ENCODE data around the gene USP31. TPM values are rescaled to one million over a fixed set of nuclear protein-coding genes. Genes with fewer than 3 reads are reported as not detected.
A peak's percentile ranks its signal among the peaks of the same experiment; 100 is the strongest.

The USP31 gene
- total and polyA plus RNA-seq, 2 of the 13 experiments (the other 11 are each of a cell fraction or from before 2014, with no cell fraction given), result 22.5 to 23.3 TPM

DNA sequence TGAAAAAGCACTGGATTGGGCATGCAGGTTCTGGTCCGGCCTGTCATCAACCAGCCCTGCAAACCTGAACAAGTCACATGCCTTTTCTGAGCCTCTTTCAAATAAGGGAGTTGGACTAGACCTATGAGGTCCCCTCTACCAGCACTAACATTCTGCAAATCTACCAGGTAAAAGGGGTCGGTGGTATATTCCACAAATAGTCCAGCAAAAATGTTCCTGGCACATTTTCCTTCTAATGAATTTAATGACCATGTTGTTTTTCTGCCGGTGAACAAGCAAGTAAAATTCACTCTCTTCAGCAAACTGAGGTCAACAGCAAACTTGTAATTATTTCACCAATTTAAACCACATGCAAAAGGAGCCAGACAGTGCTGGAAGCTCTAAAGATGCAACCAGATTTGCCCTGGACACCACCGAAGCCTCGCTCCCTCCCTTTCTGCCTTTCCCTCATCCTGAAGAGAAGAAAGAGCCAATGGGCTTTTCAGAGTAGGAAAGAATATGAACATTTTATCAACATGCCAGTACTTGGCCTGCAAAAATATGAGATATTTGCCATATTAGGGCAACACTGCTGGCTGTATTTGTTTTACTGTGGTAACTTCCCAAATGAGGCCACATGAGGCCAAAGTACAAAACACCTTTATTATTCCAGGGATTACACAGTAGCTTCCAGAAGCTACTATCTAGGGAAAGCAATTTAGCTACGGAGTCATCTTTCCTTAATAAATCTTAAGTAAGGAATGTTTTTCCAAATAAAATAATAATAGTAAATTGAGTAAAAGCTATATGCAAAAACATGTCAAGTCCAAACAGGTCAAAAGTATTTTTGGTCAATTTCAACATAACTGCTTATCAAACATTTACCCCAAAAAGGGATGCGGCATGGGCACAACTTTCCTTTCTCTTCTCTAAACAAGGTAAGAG is 45.0 kb downstream of the USP31 start (continued):
- TF ChIP-seq, protein P1, sequence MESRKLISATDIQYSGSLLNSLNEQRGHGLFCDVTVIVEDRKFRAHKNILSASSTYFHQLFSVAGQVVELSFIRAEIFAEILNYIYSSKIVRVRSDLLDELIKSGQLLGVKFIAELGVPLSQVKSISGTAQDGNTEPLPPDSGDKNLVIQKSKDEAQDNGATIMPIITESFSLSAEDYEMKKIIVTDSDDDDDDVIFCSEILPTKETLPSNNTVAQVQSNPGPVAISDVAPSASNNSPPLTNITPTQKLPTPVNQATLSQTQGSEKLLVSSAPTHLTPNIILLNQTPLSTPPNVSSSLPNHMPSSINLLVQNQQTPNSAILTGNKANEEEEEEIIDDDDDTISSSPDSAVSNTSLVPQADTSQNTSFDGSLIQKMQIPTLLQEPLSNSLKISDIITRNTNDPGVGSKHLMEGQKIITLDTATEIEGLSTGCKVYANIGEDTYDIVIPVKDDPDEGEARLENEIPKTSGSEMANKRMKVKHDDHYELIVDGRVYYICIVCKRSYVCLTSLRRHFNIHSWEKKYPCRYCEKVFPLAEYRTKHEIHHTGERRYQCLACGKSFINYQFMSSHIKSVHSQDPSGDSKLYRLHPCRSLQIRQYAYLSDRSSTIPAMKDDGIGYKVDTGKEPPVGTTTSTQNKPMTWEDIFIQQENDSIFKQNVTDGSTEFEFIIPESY (CRISPR knock-in tag; IDR thresholded peaks at IDR 0.05), result no peak
- TF ChIP-seq KLF16 (CRISPR knock-in tag; IDR thresholded peaks at IDR 0.05) (peak in 1 of 2 experiments; percentile 75; a peak in 1 of 4 replicates), HIVEP1 (CRISPR knock-in tag; IDR thresholded peaks at IDR 0.05) (0 out of 2 replicates have a peak, but pooled peaks have one; percentile 23), PLSCR1 (CRISPR knock-in tag; IDR thresholded peaks at IDR 0.05; ENCODE audit: borderline replicate concordance) (no peak), PLRG1 (conservative IDR thresholded peaks at IDR 0.05) (no peak), ZBTB14 (CRISPR knock-in tag; IDR thresholded peaks at IDR 0.05) (no peak), MIER3 (CRISPR knock-in tag; IDR thresholded peaks at IDR 0.05; ENCODE audit: borderline replicate concordance) (peak; percentile 90; the same call in 1 of the 2 replicates), GTF3A (CRISPR knock-in tag; conservative IDR thresholded peaks at IDR 0.05) (no peak), ELF4 (CRISPR knock-in tag; IDR thresholded peaks at IDR 0.05; ENCODE audit: borderline replicate concordance) (peak; percentile 38; the same call in 1 of the 2 replicates), ZNF510 (CRISPR knock-in tag; IDR thresholded peaks at IDR 0.05; ENCODE audit: low read depth) (0 out of 2 replicates have a peak, but pooled peaks have one; percentile 27), PCBP1 (IDR thresholded peaks at IDR 0.05; ENCODE audit: borderline replicate concordance, low read depth, low read length) (no peak), ZNF564 (CRISPR knock-in tag; IDR thresholded peaks at IDR 0.05) (no peak)
- TF ChIP-seq, protein P2, sequence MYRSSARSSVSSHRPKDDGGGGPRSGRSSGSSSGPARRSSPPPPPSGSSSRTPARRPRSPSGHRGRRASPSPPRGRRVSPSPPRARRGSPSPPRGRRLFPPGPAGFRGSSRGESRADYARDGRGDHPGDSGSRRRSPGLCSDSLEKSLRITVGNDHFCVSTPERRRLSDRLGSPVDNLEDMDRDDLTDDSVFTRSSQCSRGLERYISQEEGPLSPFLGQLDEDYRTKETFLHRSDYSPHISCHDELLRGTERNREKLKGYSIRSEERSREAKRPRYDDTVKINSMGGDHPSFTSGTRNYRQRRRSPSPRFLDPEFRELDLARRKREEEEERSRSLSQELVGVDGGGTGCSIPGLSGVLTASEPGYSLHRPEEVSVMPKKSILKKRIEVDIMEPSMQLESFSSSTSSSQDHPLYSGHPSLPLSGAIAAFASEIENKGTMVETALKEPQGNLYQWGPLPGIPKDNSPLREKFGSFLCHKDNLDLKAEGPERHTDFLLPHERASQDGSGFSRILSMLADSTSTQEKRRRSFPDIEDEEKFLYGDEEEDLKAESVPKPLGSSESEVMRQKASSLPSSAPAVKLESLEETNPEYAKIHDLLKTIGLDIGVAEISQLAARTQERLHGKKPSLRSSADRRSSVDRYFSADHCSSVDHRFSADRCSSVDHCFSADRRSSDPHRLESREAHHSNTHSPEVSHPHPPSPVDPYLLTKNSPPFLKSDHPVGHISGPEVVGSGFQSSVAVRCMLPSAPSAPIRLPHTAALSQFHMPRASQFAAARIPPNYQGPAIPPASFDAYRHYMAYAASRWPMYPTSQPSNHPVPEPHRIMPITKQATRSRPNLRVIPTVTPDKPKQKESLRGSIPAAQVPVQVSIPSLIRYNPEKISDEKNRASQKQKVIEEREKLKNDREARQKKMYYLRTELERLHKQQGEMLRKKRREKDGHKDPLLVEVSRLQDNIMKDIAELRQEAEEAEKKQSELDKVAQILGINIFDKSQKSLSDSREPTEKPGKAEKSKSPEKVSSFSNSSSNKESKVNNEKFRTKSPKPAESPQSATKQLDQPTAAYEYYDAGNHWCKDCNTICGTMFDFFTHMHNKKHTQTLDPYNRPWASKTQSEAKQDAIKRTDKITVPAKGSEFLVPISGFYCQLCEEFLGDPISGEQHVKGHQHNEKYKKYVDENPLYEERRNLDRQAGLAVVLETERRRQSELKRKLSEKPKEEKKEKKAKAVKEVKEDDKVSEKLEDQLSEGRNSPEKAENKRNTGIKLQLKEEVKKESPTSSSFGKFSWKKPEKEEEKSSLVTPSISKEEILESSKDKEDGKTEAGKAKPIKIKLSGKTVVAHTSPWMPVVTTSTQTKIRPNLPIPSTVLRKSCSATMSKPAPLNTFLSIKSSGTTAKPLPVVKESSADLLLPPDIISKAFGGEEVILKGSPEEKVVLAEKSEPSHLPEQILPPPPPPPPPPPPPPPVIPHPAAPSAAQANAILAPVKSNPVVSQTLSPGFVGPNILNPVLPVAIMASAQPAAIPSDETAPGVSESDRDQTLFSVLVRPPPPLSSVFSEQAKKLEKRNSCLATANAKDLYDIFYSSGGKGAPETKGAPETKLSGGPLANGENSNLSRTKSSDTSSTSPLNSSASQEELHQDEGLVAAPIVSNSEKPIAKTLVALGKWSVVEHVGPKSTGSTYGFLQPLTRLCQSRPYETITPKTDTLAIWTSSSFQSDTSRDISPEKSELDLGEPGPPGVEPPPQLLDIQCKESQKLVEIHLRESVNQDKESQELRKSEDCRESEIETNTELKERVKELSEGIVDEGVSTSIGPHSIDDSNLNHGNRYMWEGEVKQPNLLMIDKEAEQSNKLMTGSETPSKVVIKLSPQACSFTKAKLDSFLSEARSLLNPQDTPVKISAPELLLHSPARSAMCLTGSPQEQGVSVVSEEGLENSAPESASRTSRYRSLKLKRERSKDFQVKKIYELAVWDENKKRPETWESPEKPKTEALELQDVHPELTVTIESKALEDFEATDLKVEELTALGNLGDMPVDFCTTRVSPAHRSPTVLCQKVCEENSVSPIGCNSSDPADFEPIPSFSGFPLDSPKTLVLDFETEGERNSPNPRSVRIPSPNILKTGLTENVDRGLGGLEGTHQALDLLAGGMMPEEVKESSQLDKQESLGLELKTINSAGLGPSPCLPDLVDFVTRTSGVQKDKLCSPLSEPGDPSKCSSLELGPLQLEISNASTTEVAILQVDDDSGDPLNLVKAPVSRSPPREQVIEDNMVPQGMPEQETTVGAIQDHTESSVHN (CRISPR knock-in tag; IDR thresholded peaks at IDR 0.05), result 0 out of 2 replicates have a peak, but pooled peaks have one; percentile 58

All from HepG2 (cell line).